GM19238 (cell line): ENCODE measurements around the gene SCRT2.
"Not testable (repeated sequence)": the region's sequence is repeated elsewhere in the genome, so short reads cannot be mapped to it uniquely, and the experiment has no call there.

ENCODE experiments used
- DNase-seq: peaks from one replicate; pipeline ENCODE4 v3.0.0; 2011; ENCODE audit warnings: low spot score; ENCODE audit not compliant: insufficient read length

The SCRT2 gene

DNA sequence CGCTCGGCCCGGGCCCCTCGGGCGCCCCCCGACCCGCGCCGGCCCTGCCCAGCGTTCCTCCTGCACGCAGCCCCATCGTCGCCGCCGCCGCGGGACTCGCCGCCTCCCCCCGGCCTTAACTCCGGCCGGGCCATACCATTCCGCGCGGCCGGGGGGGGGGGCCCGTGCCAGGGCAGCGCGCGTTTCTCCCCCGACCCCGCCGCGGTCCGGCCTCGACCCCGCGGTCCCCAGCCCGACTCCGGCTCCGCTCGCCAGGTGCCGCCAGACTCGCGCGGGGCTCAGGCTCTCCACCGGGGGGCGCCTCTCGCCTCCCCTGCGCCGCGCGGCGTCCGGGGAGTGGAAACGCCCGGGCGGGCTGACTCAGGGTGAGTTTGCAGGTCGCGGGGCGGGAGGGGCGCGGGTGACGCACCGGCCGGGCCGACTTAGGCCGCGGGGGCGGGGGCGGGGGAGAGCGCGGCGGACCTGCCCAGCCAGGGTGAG lies 22.5 kb downstream of the SCRT2 start, which contains the start of gene SRXN1:
Gene SRXN1 (minus strand): TSS at position 91 of the 480 bp plus-strand sequence. CDS start 15 bp downstream, at position 76.
- DNase-seq: peak; percentile 92

DNA sequence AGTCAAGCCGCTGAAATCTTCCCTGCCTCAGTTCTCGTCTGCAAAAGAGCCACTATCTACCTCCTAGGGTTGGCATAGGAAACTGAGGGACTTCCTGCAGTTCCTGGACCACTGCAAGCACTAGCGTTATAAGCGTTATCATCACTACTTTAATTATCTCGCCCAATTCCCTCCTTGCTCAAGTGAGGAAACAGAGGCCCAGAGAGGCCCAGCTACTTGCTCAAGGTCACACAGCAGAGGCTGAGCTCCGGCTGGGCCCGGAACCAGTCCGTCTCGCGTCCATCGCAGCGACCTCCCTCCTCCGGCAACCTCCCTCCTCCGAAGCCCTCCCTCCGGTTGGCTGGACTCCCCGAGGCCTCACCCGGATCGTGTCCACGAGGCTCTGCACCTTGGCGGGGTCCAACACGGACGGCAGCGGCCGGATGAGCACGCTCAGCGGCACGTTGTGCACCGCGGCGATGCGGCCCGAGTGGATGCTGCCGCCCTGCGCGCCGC lies 22.9 kb downstream of the SCRT2 start:
- DNase-seq: no peak

DNA sequence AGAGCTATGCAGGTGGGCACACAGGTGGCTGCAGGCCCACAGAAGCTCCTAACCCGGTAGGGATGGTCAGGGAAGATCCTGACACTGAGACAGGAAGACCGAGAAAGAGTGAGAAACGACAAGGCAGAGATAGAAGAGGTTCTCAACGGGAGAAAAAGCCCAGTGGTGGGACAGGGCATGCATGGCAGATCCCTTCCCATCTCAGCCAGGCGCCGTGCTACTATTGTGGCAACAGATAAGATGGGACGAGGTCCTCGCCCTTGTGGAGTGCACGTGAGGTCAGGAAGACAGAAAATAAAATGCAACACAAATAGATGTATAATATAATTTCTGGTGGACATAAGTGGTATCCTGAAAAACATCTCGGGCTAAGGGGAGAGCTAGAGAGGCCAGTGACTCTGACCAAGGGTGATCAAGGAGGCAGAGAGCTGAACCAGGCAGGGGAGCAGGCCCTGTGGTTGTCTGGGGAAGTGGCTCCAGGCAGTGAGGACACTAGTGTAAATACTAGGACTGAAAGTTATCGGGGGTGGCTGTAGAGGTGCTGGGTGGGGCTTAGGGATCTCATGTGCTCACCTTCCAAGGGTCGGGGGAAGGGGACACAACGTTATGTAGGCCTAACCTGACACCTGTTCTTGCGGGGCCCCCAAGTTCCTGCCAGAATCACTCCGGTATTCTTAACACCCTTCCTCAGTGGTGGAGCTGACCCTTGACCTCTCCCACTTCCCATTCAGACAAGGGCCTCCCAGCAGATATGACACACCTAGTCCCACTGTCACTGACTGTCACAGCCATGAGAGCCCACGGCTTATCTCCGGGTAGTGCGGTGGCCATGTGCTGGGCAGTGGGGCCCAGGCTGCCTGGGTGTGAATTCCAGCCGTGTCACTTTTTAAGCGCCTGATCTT lies 23.6 kb downstream of the SCRT2 start:
- no peak for DNase-seq

DNA sequence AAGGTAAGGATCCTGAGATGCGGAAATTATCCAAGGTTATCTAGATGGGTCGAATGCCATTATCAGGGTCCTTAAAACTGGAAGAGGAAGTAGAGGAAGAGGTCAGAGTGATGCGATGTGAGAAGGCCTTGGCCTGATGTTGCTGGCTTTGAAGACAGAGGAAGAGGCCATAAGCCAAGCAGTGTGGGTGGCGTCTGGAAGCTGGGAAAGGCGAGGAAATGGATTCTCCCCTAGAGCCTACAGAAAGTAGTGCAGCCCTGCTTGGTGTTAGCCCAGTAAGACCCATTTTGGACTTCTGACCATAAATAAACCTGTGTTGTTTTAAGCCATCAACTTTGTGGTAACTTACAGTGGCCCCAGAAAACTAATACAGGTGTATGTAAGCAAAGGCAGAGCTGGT lies 24.6 kb downstream of the SCRT2 start:
- no peak for DNase-seq

DNA sequence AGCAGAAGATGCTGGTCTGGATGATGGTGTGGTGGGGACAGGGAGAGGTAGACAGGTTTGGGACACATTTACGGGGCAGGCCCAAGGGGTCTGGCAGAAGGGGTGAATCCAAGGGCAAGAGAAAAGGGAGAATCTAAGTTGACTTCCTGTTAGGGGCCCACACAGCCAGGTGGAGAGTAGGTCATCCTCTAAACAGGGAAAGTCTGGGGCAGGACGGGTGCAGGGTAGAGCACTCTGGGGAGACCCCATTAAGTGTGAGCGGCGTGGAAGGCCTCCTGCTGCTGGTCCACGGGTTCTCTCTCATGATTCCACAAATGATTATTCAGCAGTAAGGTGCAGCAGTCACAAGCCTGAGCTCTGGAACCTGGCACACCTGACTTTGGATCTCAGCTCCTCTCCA lies 25.3 kb downstream of the SCRT2 start:
- no peak for DNase-seq

DNA sequence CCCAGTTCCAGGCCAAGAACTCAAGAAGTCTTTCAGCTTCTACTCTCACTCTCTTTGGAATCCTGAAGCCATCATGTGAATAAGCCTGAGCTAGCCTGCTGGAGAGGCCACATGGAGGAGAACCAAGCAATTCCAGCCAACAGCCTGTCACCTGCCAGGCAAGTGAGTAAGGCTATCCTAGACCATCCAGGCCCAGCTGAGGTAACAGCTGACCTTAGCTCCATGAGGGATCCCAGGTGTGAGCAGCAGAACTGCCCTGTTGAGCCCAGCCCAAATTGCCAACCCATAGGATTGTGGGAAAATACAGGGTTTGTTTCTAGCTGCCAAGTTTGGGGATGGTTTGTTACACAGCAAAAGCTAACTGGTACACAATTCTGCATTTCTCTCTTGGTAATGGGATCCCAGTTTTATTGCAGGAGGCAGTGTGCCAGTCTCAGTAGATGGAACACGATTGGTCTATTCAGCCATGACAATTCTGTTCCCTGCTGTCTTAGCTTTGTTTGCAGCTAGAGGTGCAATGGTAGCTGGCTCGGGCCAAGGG lies 28.1 kb downstream of the SCRT2 start:
- no peak for DNase-seq

DNA sequence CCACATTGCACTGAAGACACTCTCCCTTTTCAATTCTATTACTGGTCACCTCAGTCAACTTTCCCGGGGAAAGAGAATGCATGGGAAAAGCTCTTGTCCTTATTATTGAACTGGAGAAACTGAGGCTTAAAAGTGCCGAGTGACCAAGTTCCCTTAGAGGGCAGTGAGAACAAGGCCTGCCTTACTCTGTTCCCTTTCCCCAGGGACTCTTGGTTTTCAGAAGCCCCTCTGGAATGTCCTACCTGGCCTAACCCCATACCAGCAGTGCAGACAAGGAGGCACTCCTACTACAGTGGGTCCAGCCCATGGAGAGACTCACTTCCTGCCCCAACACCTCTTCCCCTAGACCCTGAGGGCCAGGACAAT lies 28.8 kb downstream of the SCRT2 start:
- no peak for DNase-seq

DNA sequence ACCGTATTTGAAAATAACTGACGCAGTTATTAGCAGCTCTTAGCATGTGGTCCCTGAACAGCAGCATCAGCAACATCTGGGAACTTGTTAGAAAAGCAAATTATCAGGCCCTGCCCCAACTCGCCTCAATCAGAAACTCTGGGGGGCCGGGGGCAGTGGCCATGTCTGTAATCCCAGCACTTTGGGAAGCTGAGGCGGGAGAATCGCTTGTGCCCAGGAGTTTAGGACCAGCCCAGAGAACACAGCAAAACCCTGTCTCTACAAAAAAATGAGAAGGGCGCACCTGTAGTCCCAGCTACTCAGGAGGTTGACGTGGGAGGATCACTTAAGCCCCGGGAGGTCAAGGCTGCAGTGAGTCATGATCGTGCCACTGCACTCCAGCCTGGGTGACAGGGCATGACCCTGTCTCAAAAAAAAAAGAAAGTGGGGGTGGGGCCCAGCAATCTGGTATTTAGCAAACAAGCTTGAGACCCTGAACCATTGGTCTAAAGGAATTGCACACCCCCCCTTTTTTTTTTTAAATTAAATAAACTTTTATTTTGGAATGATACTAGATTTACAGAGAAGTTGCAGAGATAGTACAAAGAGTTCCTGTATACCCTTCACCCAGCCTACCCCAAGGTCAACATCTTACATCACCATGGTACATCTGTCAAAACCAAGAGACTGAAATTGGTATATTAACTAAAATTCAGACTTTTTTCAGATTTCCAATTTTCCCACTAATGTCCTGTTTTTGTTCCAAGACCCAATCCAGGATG lies 29.3 kb downstream of the SCRT2 start:
- no peak for DNase-seq

DNA sequence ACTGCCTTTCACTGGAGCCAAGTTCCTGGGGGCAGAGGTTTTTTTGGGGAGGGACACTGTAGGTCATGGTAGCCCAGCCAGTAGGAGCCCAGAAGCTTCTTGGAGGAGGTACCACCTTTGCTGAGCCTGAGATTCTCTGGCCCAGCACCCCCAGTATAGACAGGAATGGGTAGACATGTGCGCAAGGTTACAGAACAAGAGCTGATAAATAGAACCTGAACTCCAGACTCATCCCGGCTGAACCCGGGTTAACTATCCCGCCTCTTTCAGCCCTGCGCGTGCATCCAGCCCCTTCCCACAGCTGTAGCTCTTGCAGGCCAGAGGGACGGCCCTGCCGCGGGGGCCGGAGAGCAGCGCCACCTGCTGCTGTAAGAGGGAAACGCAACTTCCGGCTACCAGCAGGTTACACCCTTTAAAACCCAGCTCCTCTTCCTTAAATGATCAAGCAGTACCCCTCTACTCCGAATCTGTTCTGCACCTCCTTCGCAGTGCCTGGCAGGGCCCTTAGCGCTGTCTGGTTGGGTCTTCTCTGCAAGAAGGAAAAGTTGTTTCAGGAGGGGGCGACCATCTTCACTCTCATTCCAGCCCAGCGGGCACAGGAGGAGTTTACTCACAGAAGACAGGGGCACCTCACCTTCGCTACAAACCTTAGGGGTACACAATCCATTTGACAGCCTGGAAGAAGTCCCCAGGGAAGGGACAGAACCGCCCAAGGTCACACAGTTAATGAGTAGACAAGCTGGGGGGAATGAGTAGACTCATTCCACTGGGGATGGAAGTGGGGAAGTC lies 30.1 kb downstream of the SCRT2 start:
- peak; percentile 90 for DNase-seq

DNA sequence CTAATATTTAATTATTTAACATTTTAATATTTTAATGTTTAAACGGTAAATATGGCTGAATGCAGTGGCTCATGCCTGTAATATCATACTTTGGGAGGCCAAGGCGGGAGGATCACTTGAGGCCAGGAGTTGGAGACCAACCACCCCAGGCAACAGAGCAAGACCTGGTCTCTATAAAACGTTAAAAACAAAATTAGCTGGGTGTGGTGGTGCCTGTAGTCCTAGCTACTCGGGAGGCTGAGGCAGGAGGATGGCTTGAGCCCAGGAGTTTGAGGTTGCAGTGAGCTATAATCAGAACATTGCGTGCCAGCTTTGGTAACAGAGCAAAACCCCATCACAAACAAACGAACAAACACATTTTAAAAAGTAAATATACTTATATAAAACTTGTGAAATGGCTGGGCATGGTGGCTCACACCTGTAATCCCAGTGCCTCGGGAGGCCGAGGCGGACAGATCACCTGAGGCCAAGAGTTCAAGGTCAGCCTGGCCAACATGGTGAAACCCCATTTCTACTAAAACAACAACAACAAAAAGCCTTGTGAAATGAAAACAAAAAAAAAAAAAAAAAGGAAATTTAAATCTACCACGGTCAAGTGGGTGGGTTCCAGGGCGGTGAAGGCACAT lies 30.8 kb downstream of the SCRT2 start:
- no peak for DNase-seq

DNA sequence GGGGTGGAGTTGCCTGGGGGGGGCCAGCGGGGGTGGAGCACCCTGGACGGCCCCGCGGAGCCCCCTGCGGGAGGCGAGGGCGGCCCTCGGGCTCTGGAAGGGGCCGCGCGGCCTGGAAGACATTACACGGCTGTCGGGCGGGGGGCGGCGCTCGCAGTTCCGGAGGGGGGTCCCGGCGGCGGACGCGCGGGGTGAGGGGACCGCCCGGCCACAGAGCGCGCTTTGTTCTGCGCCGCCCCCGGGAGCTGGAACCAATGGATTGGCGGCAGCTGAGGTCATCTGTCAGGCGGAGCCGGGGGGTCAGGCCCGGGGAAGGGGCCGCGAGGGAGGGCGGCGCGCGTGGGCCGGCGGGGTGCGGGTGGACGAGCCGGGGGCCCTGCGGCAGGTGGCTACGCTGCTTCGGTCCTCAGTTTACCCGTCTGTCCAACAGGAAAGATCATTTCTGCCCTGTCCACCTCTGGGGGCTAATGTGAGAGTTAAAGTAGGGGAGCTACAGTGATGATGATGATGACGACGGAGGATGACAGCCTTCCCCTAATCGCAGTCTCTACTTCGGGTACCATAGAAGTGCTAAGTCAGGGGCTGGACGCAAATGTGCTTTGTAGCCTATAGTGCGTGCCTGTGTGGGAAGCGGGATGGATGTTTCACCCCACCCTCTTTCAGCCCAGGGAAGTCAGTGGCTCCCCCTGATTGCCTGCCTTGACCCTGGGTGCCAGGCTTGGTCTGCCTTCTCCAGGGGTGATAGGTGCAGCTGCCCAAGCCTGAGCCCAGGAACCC lies 33.0 kb downstream of the SCRT2 start:
- no peak for DNase-seq

DNA sequence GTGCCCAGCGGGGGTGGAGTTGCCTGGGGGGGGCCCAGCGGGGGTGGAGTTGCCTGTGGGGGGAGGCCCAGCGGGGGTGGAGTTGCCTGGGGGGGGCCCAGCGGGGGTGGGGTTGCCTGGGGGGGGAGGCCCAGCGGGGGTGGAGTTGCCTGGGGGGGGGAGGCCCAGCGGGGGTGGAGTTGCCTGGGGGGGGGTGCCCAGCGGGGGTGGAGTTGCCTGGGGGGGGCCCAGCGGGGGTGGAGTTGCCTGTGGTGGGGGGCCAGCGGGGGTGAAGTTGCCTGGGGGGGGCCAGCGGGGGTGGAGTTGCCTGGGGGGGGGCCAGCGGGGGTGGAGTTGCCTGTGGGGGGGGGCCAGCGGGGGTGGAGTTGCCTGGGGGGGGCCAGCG lies 33.6 kb downstream of the SCRT2 start:
- DNase-seq: not testable (repeated sequence)

DNA sequence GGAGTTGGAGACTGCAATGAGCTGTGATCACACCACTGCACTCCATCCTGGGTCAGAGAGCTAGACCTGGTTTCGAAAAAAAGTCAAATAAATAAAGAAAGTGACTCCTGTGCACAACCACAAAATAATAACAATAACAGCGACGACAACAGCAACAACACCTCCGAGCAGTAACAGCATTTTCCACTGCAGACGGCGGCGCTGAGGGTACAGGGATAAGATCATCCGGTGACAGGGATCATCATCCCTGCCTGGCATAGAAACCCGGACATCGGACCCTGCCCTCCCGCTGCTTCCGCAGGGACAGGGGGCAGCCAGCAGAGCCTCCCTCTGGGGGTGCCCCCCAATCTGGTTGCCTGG lies 34.1 kb downstream of the SCRT2 start:
- DNase-seq: no peak

DNA sequence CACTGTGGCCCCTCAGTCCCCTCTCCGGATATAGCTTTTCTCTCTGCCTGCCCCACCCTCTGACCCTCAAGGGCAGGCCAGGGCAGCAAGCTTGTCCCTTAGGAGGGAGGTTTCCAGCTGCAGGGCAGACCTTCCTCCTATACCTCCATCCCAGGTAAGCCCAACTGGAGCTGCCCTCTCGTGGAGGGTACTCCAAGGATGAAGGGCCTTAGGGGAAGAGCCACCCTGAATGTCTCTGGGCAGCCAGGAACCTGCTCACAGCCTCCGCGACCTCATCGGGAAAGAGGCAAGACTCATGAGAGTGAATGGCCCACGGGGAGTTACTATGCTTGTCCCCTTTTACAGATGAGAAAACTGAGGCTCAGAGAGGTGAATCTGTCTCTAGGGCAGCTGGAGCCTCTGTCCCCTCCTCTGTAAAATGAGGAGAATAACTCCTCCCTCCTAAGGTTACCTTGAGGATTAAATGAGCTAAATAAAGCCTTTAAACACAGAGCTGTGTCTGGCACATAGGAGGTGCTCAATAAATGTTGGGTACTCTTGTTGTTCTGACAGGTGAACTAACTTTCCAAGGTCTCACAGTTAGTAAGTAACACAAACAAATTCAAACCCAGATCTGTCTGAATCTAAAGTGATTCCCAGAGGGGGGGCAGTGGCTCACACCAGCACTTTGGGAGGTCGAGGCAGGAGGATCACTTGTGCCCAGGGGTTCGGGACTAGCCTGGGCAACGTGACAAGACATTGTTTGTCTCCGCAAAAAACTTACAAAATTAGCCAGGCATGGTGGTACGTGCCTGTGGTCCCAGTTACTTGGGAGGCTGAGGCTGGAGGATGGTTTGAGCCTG lies 34.7 kb downstream of the SCRT2 start:
- DNase-seq: no peak

DNA sequence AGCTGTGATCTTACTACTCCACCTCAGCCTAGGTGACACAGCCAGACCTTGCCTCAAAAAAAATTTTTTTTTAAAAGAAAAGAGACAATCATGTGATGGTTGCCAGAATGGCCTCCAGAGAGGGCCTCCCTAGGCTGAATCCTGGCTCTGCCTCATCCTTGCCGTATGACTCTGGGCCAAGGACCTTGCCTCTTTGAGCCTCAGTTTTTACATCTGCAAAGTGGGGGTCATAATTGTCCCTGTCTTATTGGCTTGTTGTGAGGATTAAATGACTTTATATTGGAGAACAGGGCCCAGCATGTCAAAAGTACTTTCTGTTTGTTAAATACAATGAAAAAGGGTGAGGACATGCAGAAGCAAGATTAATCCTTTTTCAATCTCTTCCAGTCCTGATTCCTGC lies 37.0 kb downstream of the SCRT2 start:
- DNase-seq: no peak

DNA sequence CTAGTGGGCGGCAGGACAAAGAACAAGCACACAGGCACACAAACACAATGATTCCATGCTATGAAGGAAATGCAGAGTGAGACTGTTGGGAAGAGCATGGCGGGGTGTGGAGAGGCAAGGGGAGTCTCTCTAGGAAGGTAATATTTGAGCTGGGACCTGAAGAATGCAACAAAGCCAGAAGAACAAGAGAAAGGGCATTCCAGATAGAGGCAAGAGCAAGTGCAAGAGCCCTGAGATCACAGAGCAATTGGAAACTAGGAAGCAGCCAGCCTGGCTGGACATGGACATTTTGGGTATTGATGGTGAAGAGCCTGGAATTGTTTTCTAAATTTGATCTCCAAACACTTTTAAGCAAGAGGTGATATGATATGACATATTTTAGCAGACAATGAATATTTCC lies 38.0 kb downstream of the SCRT2 start:
- DNase-seq: no peak

DNA sequence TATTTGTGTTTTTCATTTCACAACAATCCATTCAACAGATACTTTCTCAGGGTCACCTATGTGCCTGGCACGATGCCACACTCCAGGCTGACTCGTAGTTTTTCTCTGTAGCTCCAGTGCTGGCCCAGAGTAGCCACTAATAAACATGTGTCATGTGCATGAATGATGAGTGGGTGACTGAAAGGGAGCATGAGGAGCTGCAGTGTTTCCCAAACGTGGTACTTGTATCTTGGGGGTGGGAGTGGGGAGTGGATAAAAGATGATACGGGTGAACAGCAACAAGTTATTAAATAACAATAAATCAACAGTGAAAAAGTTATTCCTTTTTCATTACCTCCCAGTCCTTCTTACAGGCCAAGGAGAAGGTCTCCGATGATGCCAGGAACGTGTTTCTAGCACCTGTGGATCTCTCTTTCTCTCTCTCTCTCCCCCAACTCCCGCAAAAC lies 39.7 kb downstream of the SCRT2 start:
- DNase-seq: no peak

DNA sequence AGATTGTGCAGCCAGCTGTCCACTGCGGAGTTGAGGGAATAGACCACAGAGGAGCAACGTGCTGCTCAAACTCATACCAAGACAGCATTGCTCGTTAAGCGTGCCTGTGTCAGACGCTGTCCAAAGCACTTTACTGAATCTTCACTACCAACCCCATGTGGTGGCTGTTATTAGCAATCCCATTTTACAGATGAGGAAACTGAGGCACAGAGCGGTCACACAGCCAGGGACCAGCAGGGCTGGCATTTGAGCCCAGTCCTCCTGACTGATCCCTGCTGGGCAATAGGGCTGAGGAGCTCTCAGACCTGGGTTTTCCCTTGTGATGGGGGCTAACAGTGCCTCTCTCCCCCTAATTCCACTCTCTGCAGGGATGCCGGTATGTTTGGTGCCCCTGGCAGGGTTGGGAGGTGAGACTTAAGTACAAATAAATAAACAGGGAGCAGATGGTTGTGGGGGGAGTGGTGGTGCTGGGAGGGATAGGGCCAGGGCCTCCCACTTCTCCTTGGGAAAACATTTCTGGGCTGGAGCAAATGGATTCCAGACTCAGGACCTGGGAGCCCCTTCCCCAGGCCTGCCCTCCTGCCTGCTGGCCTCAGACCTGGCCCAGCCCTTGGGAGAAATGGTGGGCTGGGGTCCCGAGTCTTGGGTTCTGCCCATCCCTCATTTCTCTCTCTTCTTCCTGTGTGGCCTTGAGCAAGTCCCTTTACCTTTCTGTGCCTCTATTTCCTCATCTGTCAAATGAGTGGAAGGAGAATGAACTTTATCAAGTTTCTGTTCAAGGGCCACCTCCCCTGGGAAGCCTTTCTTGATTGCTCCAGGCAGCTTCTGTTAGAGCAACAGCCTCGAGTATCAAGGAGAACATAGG lies 40.3 kb downstream of the SCRT2 start:
- DNase-seq: no peak
